GM21717 (cell line): ENCODE data around the gene CMKLR1.

Source experiments
- ATAC-seq: cut with Tn5 transposase; IDR thresholded peaks from one replicate; pipeline ENCODE4 v1.9.1; 2021; ENCODE audit warnings: mild to moderate bottlenecking, moderate library complexity; ENCODE audit not compliant: unreplicated experiment

Gene CMKLR1

DNA sequence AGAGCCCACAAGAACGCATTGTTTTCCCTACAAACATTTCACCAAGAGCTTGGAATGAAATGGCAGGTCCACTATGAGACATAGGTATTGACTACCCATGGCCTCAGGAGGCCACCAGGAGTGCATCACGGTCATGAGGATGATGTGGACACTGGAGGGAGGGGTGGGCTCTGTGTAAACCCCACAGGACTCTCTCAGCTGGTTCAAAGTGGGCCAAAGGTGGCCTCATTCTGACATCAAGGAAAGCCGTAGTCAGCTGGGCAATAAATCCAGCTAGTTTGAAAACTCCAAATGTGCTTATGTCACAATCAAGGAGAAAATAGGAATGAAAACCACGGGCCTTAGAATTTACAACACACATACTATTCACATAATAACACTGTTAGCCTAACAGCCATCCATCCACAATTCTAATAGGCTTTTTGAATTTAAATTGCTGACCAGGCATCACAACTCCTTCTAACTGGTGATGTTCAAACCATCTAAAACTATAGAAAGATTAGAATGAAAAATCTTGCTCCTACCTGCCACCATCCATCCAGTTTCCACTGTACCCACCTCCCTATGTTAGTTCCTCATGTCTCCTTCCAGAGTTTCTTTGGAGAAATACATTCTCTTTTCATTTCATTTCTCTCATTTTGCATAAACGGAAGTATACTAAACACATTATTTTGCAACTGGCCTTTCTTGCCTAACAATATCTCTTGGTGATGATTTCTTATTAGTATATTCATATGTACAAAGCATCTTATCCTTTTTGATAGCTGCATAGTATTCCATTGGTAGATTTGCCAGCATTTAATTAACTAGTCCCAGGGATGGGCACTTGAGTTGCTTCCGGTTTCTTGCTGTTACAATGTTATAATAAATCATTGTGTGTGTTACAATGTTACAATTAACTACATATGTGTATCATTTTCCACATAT is 21.5 kb downstream of the CMKLR1 start:
- no peak for ATAC-seq

DNA sequence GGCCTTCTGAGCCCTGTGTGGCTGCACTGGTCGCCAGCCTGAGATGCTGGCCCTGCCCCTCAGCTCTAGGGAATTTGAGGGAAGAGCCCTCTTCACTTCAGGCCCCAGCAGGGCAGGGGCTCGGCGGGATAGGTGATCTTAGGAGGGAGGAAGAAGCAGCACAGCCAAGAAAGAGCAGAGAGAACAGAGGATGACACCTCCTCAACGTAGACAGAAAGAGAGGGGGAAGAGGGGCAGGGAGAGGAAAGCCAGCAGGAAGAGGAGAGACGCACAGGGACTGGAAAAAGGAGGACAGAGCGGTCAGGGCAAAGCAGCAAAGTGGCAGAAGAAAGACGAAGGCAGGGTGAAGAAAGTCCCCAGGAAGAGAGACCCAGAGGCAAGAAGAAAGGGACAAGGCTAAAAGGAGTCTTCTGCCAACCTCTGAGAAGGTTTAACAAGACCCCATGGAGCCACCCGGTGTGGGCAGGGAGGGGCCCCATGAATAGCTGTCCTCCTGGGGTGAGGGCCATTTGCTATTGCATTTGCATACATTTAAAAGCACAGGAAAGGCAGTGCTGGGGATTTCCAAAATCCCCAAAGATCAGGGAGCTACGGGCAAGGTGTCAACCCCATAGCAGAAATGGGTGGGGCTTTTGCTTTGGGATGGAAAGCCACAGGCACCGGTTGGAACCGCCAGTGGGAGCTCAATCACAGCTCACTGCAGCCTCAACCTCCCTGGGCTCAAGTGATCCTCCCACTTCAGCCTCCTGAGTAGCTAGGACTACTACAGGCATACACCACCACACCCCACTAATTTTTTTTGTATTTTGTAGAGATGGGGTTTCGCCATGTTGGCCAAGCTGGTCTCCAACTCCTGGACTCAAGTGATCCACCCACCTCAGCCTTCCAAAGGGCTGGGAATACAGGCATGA is 22.7 kb downstream of the CMKLR1 start:
- ATAC-seq: no peak

DNA sequence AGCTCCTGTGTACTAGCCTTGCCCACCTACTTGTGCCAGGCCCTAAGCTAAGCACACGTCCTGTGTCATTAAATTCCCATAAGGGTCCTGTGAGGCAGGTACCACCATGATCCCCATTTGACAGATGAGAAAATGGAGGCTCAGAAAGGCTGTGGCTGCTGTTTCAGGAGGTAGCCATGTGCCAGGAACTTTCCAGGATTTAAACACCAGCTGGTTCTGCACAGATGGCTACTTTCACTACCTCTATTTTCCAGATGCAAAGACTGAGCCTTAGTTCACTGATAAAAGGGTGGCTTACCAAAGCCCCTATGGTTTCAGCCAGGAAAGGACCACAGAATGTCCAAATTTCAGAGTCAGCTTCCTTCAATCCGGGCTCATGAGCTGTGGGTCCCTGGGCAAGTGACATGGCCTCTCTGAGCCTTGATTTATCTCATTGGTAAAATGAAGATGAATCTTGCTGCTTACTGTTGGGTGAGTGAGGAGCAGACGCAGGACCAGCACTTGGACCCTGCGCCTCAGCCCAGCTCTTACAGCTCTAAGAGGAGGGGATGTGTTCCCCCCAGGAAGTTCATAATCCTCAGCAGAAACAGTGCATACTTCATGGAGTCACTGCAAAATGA is 23.5 kb downstream of the CMKLR1 start:
- no peak for ATAC-seq

DNA sequence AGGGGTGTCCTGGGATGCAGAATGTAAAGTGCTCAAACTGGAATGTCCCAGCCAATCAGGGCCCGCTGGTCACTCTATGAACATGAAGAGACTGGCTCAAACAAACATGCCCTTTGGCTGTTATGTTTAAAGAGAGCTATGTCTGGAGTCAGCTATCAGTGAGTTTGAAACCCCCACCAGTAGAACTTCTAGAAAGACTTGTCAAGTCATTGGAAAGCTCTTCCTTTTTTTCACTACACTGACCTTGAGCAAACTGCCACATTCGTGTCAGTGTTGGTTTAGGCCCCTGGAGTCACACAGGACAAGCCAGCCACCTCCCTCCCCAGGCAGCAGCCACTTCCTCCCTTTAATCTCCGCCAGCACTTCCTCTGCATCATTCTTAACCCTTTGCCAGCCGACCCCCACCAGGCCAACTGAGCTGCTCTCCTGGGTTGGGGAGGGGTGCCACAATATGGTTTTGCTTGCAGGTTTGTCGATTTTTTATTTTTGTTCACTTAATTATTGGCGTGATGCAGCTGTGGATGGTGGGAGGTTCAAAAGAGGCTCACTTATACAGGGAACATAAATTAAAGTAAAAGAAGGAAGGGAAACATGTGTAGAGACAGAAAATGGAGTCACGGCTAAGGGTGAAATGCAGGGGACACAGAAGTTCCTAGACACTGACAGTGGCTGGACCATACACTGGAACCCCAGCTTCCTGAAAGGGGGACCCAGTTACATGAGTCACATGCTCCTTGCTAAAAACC is 25.3 kb downstream of the CMKLR1 start:
- no peak for ATAC-seq

DNA sequence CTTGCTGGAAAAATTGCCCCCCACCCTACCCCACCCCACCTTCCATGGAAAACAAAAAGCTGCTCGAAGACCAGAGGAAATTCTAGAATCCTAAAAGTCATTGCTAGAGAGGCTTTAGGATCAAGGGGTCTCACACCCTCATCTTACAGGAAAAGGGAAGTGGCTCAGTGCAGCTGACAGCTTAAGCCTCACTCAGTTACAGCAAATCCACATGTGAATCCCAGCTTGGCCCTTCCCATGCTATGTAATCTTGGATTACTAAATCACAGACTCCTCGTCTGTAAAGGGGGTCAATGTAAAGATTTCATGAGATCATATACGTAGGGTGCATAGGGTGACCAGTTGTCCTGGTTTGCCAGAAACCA is 25.9 kb downstream of the CMKLR1 start:
- ATAC-seq: no peak

DNA sequence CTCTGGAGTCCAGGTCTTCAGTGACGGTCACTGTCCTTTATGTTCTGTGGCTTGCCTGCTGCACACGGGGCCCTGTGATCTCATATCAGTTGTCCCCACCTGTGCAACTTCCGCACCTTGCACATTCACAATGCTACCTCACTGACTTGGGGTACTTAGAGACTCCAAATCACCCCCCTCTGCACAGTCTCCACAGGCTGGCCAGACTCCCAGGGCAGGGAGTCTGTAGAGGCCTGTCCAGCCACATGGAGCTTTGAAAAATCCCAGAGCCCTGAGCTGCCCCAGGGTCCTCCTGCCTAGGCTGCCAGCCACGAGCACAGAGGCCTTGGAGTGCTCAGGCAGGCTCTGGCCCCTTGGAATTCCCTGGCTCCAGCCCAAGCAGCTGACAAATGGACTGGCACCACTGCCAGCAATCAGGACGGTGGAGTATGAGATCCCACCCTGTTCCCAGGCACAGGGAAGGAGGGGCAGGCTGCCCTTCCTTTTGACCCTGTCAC is 26.4 kb downstream of the CMKLR1 start:
- ATAC-seq: no peak

DNA sequence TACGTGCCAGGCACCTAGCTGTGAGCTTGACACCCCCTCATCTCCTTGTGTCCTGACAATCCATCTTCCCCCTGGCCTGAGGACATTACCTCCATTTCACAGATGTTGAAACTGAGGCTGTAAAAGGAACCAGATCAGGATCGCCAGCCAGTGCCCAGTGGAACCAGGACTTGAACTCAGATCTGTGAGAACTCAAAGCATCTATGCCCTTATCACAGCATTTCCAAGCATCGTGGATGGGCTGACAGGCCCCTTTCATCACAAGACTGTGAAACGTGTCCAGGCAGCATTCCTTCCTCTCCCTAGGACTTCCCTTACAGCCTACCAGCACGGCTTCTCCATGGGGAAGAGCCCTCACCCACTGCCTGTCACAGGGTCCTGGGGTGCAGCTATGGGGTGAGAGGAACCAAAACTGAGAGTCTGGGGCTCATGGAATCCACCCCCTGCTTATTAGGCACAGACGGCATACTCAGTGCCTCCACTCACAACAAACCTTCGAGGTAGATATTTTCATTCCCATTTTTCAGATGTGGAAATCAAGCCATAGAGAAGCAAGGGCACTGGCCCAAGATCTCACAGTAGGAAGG is 26.9 kb downstream of the CMKLR1 start:
- no peak for ATAC-seq

DNA sequence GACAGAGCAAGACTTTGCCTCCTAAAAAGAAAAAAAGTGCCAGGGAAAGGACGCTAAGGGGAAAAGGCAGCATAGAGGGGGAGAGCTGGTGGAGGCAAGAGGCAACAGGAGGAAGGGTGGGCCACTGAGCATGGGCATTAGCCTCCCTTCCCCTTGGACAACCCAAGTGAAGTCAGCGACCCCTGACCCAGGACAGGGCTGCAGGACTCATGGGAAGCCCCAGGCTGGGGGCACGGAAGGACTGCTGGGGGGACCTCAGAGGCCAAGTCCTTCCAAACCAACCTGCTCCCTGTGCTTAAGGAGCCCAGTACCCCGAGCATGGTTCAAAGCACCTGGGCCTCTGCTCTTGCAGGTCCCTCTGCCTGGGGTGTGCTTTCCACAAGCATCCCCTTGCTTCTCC is 27.5 kb downstream of the CMKLR1 start:
- ATAC-seq: no peak

DNA sequence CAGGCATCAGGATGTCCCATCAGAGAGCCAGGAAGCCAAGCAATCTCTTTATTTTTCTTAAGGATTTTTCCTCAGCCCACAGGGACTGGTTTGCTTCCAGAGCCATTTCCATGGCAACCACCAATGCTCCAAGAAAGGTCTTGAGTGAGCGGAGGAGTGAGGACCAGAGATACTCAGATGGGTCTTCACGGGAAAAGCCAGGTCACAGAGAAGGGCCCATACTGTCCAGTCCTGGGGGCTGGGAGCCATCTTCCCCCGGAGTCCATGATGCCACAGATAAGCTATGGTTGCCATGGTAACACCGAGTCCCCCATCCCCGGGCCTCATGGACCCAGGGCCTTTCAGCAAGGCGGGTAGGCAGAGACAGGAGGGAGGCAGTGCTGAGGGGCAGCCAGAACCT is 28.6 kb downstream of the CMKLR1 start:
- ATAC-seq: no peak

DNA sequence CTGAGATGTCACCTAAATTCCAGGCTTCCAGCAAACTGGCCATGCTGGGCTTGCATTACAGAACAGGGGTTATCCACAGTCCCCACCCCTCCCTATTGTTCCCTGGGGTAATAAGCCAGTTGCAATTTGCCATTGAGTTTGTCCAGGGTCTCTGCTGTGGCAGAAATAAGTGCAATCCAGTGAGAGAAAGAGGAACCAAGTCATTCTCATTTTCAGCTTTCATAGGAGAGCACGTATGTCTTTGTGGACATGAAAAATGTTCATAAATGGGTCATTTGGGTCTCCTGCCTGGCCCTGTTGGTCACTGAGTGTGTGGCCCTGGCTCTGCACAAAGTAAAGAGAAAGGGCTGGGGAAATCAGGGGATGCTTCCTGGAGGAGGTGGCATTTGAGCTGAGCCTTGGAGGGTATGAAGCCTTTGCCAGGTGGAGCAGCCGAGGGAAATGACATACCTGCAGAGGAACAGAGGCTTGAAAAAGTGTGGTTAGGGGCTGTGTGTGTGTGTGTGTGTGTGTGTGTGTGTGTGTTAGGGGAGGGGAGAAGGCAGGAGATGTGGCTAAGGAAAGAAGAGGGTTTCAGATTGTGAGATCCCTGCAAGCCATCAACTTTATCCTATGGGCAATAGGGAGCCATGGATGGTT is 29.3 kb downstream of the CMKLR1 start:
- ATAC-seq: no peak

DNA sequence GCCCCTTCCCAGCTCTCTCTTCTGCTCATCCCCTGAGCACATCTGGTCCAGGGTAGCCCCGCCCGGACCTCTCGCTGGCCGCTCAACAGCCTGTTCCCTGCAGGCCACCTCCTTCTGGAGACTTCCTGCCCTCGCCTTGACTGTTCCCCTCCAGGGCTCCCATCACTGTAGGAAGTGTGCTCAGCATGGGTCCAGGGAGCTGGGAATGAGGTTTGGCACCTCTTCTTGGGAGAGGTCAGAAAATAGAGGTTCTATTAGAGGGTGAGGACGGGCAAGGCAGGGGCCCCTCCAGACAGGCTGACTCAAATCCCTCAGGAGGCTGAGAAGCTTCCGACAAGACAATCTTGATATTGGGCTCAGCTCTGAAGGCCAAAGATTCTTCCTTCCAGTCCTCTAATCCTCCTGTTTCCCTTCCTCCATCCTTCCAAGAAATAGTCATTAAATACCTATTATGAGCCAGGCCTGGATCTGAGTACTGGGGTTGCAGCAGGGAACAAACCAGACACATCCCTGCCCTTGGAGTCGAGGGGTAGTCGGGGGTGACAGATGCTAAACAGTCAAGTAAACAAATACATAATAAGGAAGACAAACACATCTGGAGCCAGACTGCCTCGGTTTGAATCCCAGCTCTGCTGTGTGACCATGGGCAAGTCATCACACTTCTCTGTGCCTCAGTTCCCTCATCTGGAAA is 30.6 kb downstream of the CMKLR1 start:
- no peak for ATAC-seq

DNA sequence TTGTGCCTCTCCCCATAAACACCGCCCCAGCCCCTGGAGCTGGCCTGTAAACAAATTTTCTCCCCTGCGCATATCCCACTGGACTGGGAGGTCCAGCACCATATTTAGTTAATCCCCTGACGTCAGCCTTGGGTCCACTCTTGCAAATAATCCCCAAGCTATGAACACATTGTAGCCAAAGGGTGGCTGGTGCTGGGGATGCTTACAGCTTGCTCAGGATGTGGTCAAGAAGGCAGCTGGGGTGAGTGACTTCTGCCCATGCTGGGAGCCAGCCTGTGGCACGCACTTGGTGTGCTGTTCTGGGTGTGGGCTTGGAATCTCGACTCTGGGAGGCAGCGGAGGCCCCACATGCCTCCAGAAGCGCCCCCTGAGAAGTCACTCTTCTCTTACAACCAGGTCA is 32.1 kb downstream of the CMKLR1 start:
- ATAC-seq: no peak

DNA sequence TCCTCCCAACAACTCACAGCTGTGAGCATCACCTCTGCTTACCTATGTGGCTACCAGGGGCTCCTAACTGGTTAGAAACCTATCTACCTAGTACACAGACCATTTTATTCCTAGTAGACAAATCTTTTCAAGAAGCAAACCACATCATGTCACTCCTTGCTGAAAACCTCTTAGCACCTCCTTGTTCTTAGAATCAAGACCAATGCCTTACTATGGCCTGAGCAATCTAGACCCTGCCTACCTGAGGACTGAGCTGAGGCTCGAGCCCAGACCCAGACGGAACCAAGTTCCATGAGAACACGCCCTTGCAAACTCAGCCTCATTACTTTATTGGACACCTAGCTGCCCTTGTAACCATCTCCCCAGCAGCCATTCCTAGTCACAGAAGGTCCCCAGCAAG is 32.6 kb downstream of the CMKLR1 start:
- ATAC-seq: no peak

DNA sequence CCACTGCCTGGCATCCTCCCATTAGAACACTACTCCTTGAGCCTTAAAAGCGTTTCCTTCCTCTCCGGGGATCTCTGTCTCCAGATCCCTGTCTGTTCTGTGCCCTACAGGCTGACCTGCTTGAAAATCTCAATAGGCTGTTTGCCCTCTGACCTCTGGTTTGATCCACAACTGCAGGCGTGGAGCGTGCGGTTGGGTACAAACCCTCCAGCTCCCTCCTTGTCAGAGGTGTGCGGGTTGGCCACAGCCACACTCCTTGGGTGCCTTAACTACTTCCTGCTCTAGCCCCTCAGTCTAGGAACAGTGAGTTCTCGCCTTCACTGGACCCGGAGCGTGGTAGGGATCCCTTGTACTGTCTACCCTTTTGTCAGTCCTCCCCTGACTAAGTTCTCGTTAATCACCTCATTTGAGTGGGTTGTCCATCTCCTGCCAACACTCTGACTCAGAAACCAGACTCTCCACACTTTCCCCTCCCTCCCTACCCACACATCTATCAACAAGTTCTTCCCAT is 33.1 kb downstream of the CMKLR1 start:
- no peak for ATAC-seq

DNA sequence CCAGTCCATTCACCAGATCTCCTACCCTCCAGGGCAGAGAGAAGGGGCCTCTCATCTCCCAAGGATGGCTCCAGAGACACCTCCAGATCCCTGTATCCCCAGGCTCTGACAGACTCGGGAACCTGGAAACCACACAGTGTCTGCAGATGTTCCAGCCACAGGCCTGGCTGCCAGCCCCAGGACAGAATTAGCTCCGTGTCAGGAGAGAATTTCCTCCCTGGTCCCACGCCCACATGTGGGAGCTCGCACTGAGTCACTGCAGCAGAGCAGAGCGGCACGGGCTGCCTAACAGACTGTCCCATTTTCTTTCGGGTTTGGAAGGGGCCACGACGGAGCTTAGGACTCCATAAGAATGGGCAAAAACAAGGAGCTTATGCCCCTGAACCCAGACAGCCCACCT is 33.6 kb downstream of the CMKLR1 start:
- no peak for ATAC-seq

DNA sequence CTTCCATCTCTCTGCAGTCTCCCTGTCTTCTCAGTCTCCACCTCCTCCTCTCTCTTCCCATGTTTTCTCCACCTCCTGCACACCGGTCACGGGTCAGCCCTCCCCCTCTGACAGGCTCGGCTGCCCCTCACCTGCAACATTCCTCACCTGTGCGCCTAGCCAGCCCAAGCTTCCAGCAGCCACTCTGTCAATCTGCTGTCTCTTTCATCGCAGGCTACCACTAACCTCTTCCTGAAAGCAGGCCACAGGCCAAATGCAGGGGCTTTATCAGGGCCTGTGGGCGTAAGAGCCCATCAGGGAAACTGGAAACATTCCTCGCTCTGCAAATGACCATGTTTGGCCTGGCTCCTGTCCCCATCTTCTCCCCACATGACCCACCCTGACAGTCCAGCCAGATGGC is 34.5 kb downstream of the CMKLR1 start:
- ATAC-seq: no peak

DNA sequence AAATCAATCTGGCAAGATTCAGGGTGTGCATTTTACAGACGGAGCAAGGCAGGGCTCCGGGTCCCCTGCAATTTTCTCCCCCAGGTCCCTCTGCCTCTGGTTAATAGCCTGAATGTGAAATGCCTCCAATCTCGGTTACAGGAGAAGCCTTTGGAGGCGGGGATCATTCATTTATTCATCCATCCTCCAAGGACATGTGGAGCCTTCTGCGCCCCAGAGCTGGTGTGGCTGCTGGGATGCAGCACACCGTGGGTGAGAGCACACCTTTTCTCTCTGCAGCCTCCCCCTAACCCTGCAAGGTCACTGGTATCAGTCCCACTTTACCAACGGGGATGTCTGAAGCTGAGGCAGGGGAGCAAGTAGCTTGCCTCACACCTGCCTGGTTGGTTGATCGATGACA is 35.4 kb downstream of the CMKLR1 start:
- ATAC-seq: no peak

DNA sequence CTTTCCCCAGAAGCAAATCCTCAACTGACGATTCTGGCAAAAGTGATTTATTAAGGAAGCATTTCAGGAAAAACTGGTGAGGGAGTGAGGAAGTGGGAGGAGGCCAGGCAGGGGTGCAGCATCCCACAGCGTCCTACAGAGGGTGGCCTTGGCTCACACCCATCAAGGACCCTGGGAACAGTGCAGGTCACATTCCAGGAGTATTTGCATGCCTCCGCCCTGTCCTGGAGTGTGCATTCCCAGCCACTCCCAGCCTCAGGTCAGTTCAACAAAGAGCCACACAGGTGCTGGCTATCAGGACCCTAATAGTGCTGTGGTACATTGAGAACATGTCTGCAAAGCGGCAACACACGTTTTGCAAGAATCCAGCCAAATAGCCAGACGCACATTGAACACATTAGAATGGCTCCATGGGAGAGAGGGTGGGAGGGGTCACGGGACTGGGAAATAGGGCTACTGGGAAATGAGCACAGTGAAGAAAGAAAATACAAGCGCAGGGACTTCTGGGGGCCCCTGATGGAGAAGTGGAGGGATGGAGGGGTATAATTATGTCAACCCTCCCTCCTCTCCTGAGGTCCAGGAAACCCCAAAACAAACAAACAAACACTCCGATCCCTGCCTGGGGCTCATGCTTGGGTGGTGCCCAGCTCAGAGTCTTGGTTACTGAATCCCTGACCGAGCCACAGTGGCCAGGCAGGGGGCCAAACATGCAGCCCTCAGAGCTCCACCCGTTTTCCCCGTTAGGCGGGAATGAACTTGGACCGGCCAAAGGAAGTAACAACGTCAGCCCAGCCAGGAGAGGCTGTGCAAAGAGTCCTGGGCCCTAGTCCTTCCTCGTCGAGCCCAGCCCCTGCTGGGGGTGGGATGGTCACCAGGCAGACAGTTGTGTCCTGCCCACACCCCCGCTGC is 36.5 kb downstream of the CMKLR1 start:
- no peak for ATAC-seq
